Cardiac muscle cell (in vitro differentiated cells and primary cell): ENCODE measurements around the gene DFFB. TPM values are rescaled to one million over a fixed set of nuclear protein-coding genes. Genes with fewer than 3 reads are reported as not detected.

Source experiments
- DNase-seq, 2 donors: peaks; one replicate each; pipeline versions ENCODE4 v3.0.0 to v3.0.0-alpha.2; 2010 to 2017; ENCODE audit warnings: low read depth in 1 of 2, low spot score in 1 of 2
- H3K27ac ChIP-seq: fragments of 200-600 bp; sonication (generic); 2 replicates; pipeline ENCODE4 v1.5.1; 2016
- H3K27me3 ChIP-seq: fragments of 200-600 bp; sonication (generic); 2 replicates; pipeline ENCODE4 v1.6.0; 2016; ENCODE audit warnings: control low read depth
- H3K36me3 ChIP-seq: fragments of 200-600 bp; sonication (generic); 2 replicates; pipeline ENCODE4 v1.5.1; 2016; ENCODE audit warnings: control low read depth
- H3K4me1 ChIP-seq: fragments of 200-600 bp; sonication (generic); 2 replicates; pipeline ENCODE4 v1.8.1; 2017; ENCODE audit warnings: low read depth, mild to moderate bottlenecking, mixed run types
- H3K4me3 ChIP-seq: fragments of 200-600 bp; sonication (generic); 2 replicates; pipeline ENCODE4 v1.5.1; 2016; ENCODE audit warnings: mild to moderate bottlenecking
- H3K9me3 ChIP-seq: fragments of 200-600 bp; sonication (generic); 2 replicates; pipeline ENCODE4 v1.5.1; 2017; ENCODE audit warnings: low read depth, mild to moderate bottlenecking, control low read depth
- polyA plus RNA-seq: library from polyadenylated mRNA; unstranded; fragments of >200 nt; fragmentation: Nextera tagmentation; extraction: Ambion mirVana; gene quantifications from 2 replicates; pipeline ENCODE4 v1.2.1, GENCODE V29; 2016
- total RNA-seq: library from RNA; depleted of rRNA; stranded (reverse); fragments of >200 nt; gene quantifications from 2 replicates; pipeline ENCODE4 v1.2.3, GENCODE V29; 2016
- TF ChIP-seq, protein P1 (sequence below): IDR thresholded peaks from 2 replicates; pipeline ENCODE4 v1.5.1; 2012; ENCODE audit warnings: low read depth, mild to moderate bottlenecking, low read length

Gene DFFB
- total and polyA plus RNA-seq, 2 experiments from 2014 or later = 6.5 to 8.0 TPM

DNA sequence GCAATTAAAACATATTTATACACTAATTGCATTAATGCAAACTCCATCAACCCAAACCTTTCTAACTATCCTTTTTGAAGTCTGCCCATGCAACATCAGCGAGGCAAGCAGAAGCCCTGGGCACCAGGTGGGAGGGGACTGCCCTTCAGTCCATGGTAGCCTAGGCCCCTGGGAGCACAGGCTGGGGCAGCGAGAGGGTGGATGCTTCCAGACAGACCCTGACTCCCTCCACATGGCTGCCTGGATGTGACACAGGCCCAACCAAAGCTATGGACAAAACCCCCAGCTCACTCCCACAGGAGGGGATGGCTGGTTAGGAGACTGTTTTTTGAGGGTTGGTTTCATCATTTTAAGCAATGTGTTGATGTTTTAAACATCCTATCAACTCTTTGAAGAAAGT is 43.2 kb upstream of the DFFB start:
- H3K4me3 ChIP-seq = no peak overlapping the region
- TF ChIP-seq, protein P1, sequence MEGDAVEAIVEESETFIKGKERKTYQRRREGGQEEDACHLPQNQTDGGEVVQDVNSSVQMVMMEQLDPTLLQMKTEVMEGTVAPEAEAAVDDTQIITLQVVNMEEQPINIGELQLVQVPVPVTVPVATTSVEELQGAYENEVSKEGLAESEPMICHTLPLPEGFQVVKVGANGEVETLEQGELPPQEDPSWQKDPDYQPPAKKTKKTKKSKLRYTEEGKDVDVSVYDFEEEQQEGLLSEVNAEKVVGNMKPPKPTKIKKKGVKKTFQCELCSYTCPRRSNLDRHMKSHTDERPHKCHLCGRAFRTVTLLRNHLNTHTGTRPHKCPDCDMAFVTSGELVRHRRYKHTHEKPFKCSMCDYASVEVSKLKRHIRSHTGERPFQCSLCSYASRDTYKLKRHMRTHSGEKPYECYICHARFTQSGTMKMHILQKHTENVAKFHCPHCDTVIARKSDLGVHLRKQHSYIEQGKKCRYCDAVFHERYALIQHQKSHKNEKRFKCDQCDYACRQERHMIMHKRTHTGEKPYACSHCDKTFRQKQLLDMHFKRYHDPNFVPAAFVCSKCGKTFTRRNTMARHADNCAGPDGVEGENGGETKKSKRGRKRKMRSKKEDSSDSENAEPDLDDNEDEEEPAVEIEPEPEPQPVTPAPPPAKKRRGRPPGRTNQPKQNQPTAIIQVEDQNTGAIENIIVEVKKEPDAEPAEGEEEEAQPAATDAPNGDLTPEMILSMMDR = no peak

DNA sequence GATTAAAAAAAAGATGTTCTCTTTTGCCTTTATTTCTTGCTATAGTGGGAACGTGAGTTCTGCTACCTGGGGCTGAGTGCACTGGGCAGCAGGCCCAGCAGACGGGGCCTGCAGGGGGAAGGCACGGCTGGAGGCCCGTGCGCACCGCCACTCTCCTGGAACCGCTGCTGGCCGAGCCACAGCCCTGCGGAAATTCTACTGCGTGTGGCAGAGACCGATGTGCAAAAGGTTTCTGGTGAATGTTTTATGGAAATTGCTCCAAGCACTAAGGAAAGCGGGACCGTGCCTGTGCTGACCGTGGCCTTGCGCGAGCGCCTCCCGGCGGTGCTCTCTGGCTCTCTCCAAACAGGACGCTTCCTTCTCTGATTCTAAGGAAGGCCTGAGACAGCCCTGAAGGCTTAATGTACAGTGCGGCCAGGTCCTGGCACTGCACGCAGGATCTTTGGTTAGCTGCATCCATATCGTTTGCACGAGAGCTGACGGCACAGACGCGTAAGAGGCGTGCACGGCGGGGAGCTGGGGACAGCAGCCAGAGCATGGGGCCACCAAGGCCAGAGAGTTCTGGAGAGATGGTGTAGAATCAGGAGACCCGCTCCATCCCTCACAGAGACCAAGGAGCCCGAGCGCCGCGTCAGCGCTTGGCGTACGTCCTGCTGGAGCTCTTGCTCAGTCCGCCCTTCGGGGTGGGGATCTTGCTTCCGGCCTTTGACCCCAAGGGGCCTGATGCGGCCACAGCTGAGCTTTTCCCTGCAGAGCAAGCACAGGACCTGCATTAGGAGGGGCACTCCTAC is 42.3 kb upstream of the DFFB start:
- TF ChIP-seq, protein P1 = no peak
- H3K27ac ChIP-seq = no peak overlapping the region
- DNase-seq = no peak
- H3K4me1 ChIP-seq = no peaks in the 10 kb centered on the region
- H3K27me3 ChIP-seq = no peaks in the 10 kb centered on the region
- H3K9me3 ChIP-seq = no peaks in the 10 kb centered on the region
- H3K4me3 ChIP-seq = no peak overlapping the region
- peaks cover 9% of the 10 kb centered on the region for H3K36me3 ChIP-seq

More for the DNA sequence above, 43.2 kb upstream of the DFFB start:
- Histone ChIP-seq H3K9me3 (no peaks in the 10 kb centered on the region), H3K36me3 (peaks cover 7% of the 10 kb centered on the region), H3K4me1 (no peaks in the 10 kb centered on the region), H3K27me3 (no peaks in the 10 kb centered on the region), H3K27ac (no peak overlapping the region)
- no peak for DNase-seq

DNA sequence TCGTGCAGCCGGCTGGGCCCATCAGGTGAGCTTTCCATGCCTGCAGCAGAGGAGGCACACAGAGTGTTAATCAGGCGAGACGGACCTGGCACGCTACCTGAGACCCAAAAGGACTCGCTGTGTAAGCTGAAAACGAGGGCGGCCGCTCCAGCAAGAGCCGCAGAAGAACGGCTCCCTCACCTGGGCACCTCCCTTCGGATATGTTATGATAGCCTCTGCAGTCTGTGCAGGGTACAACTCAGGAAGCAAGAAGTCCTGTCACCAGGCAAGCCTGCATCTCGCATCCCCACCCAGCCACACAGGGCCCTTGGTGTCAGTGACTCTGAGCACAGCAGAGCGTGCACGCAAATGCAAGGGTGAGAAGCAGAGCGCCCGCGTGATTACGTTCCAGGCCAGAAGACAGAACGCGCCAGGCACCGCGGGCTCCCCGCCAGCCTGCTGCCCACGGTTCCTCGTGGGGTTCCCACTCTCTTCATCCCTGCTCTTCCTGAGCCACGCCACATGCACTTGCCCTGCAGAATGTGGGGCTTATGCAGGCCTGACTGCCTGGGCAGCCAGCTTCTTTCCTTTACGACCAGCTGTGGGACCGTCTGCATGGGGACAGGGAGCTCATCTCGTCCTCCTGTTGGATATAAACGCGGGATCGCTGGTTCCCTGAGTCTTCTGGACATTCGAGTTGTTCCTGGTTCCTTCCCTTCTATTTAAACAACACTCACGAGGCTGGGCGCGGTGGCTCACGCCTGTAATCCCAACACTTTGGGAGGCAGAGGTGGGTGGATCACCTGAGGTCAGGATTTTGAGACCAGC is 40.7 kb upstream of the DFFB start:
- Histone ChIP-seq H3K36me3 (peaks cover 16% of the 10 kb centered on the region), H3K27ac (no peak overlapping the region), H3K9me3 (no peaks in the 10 kb centered on the region), H3K4me1 (no peaks in the 10 kb centered on the region), H3K4me3 (no peak overlapping the region), H3K27me3 (no peaks in the 10 kb centered on the region)
- TF ChIP-seq, protein P1 = no peak
- DNase-seq = no peak

DNA sequence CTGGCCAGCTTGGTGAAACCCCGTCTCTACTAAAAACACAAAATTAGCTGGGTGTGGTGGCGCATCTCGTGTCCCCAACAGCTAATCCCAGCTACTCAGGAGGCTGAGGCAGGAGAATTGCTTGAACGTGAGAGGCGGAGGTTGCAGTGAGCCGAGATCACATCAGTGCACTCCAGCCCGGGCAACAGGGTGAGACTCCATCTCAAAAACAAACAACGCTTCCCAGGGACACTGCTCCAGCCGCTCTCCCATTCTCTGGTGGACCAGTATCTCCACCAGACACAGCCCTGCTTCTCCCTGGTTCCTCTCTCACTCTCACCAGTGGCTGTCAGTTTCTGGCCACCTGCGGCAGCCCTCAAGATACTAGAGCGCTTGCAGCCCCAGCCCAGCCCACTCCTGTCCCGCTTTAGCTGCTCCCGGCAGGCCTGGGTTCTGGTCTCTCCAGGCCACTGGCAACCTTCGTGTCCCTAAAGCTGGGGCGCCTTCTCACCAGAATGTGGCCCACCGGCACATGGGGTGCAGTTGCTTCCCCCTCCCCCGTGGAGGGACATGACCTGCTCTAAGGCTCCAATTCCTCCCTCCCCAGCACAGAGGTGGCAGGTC is 40.0 kb upstream of the DFFB start:
- no peaks in the 10 kb centered on the region for H3K4me1 ChIP-seq
- H3K27ac ChIP-seq = no peak overlapping the region
- no peaks in the 10 kb centered on the region for H3K27me3 ChIP-seq
- DNase-seq = no peak
- TF ChIP-seq, protein P1 = no peak
- no peaks in the 10 kb centered on the region for H3K9me3 ChIP-seq
- peaks cover 16% of the 10 kb centered on the region for H3K36me3 ChIP-seq
- no peak overlapping the region for H3K4me3 ChIP-seq

DNA sequence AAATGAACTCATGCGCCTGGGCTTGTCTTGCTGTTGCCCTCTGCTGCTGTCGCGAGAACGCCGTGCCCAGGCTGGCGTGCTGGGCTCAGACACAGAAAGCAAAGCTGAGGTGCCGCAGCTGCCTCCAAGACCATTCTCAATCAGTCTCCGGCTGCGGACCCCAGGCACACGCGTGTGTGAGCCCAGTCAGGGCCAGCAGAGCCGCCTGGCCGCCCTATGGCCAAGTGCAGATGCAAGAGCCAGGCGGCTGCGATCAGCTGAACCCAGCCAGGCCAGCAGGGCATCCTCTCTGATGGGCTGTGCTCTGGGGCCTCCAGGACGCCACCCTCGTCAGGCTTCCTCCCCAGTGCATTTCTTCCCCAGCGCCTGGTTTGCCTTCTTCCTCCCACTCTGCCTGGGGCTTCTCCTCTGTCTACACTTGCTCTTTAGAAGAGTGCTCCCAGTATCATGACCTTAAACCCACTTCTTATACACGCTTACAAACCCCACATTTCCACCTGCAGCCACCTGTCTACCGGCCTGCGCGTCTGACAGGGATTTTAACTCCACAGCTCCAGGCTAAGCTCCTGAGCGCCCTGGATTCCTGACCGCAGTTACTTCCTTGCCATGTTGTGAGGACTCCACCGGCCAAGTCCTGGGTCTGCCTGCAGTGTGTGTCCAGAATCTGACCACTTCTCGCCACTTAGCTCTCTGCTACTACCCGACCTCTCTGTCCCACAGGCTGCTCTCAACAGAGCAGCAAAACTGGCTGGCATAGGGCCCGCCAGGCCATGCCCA is 39.3 kb upstream of the DFFB start:
- no peaks in the 10 kb centered on the region for H3K27me3 ChIP-seq
- no peaks in the 10 kb centered on the region for H3K4me1 ChIP-seq
- no peak overlapping the region for H3K27ac ChIP-seq
- H3K36me3 ChIP-seq = peaks cover 16% of the 10 kb centered on the region
- no peaks in the 10 kb centered on the region for H3K9me3 ChIP-seq
- TF ChIP-seq, protein P1 = no peak
- no peak overlapping the region for H3K4me3 ChIP-seq
- DNase-seq = no peak
